ENCODE measurements around the gene PLCL2. TPM values are rescaled to one million over a fixed set of nuclear protein-coding genes. Genes with fewer than 3 reads are reported as not detected.

The PLCL2 gene
- total and polyA plus RNA-seq, 2 experiments from 2014 or later = 1.6 to 9.7 TPM

- DNase-seq (ENCODE audit: low spot score) = peak; percentile 62
- no peaks in the 10 kb centered on the region for H4K20me1 ChIP-seq (replicated peaks; ENCODE audit: insufficient read depth)
- H3K9me2 ChIP-seq (ENCODE audit: insufficient read depth) = no peaks in the 10 kb centered on the region
- H3K36me3 ChIP-seq (ENCODE audit: insufficient read depth) = no peaks in the 10 kb centered on the region
- H3K27ac Mint-ChIP-seq = no peak overlapping the region
- no peak overlapping the region for H3K27ac ChIP-seq (ENCODE audit: low read depth)
- ATAC-seq = peak; percentile 84
- H3K4me1 ChIP-seq (ENCODE audit: insufficient read depth) = peaks cover 12% of the 10 kb centered on the region
- no peak for TF ChIP-seq NANOG (IDR thresholded peaks at IDR 0.05; ENCODE audit: borderline replicate concordance)
- TF ChIP-seq ZNF462 (CRISPR knock-in tag; IDR thresholded peaks at IDR 0.05) = peak; percentile 47; the same call in 1 of the 2 replicates
- H3K4me2 ChIP-seq = no peak overlapping the region
- H3K4me3 Mint-ChIP-seq = no peak overlapping the region
- no peaks in the 10 kb centered on the region for H3K36me3 Mint-ChIP-seq (ENCODE audit: low read depth)
- H3F3A ChIP-seq (replicated peaks; ENCODE audit: low read depth) = no peaks in the 10 kb centered on the region
- peaks cover 10% of the 10 kb centered on the region for H3K4me1 Mint-ChIP-seq
- no peak overlapping the region for H3K4me3 ChIP-seq
- H3K27me3 ChIP-seq (ENCODE audit: insufficient read depth) = no peaks in the 10 kb centered on the region
- peaks cover 6% of the 10 kb centered on the region for H3K27me3 Mint-ChIP-seq (ENCODE audit: insufficient read depth, low read depth, poor library complexity)
- H3K9me3 Mint-ChIP-seq = peaks cover 3% of the 10 kb centered on the region; the same call in 2 of the 3 replicates
- 0 out of 2 replicates have a peak, but pooled peaks cover 3% of the 10 kb centered on the region for H3K79me2 ChIP-seq (replicated peaks; ENCODE audit: insufficient read depth)
- H2AFZ ChIP-seq = no peak overlapping the region
Measured at GRCh38 chr3:16961621-16962205, 77.0 kb downstream of the PLCL2 start.

DNA sequence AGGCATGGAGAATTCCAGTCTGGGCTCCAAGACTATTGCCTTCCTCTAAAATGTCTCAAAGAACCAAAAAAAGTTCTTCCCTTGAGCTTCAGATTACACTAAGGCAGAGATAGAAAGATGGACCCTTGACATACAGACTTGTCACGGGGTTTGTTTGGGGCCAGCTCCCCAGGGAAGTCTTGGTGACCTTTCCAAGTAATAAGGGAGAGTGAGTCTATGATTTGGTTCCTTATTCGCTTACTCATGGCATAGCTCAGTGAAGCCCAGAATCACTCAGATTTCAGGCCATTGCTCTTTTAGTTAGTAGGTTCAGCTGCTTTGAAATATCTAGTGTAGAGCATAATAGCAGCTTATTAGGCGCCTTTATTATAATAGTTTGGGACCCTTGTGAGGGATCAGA, 90.3 kb downstream of the PLCL2 start:
- H3K27me3 Mint-ChIP-seq (ENCODE audit: insufficient read depth, low read depth, poor library complexity) = no peaks in the 10 kb centered on the region
- Histone ChIP-seq H3K36me3 (ENCODE audit: insufficient read depth) (no peaks in the 10 kb centered on the region; the same call in 1 of the 2 replicates), H3K27ac (ENCODE audit: low read depth) (no peak overlapping the region), H3K27me3 (ENCODE audit: insufficient read depth) (no peaks in the 10 kb centered on the region), H4K20me1 (replicated peaks; ENCODE audit: insufficient read depth) (no peaks in the 10 kb centered on the region), H3F3A (replicated peaks; ENCODE audit: low read depth) (no peaks in the 10 kb centered on the region), H3K79me2 (replicated peaks; ENCODE audit: insufficient read depth) (no peaks in the 10 kb centered on the region; the same call in 1 of the 2 replicates), H2AFZ (no peak overlapping the region), H3K4me3 (no peak overlapping the region), H3K4me1 (ENCODE audit: insufficient read depth) (no peaks in the 10 kb centered on the region), H3K9me2 (ENCODE audit: insufficient read depth) (peaks cover 14% of the 10 kb centered on the region; the same call in 1 of the 2 replicates), H3K4me2 (no peak overlapping the region)
- H3K9me3 Mint-ChIP-seq = peaks cover 9% of the 10 kb centered on the region; the same call in 2 of the 3 replicates
- H3K36me3 Mint-ChIP-seq (ENCODE audit: low read depth) = peaks cover 8% of the 10 kb centered on the region; the same call in 2 of the 3 replicates
- no peak for TF ChIP-seq NANOG (IDR thresholded peaks at IDR 0.05; ENCODE audit: borderline replicate concordance)
- TF ChIP-seq EZH2 (IDR thresholded peaks at IDR 0.05; ENCODE audit: low read depth, unreplicated experiment) = no peak
- H3K4me1 Mint-ChIP-seq = no peaks in the 10 kb centered on the region
- no peak for ATAC-seq
- H3K4me3 Mint-ChIP-seq = no peak overlapping the region
- H3K27ac Mint-ChIP-seq = no peak overlapping the region
- DNase-seq (ENCODE audit: low spot score) = no peak

Data from GM23338 (cell line).